ENCODE data around the gene DNER.

The DNER gene

GRCh38 chr2:229492034-229492433 lies 222.3 kb downstream of the DNER start:
- ATAC-seq (no peak), DNase-seq (no peak)
- Mint-ChIP-seq H3K27ac (no peak overlapping the region), H3K4me3 (no peak overlapping the region), H3K4me1 (no peaks in the 10 kb centered on the region), H3K9me3 (peaks cover 10 to 15% of the 10 kb centered on the region in 2 donors), H3K27me3 (no peaks in the 10 kb centered on the region)

GRCh38 chr2:229490167-229490566 lies 224.2 kb downstream of the DNER start:
- H3K4me3 Mint-ChIP-seq, result no peak overlapping the region
- peaks cover 10 to 15% of the 10 kb centered on the region in 2 donors for H3K9me3 Mint-ChIP-seq
- ATAC-seq, result no peak
- no peak overlapping the region for H3K27ac Mint-ChIP-seq
- no peaks in the 10 kb centered on the region for H3K27me3 Mint-ChIP-seq
- no peaks in the 10 kb centered on the region for H3K4me1 Mint-ChIP-seq
- DNase-seq, result no peak

GRCh38 chr2:229489016-229489415 lies 225.3 kb downstream of the DNER start:
- Mint-ChIP-seq H3K27ac (peak overlapping the region in 1 of 2 donors; percentile 49), H3K27me3 (no peaks in the 10 kb centered on the region), H3K4me3 (no peak overlapping the region), H3K9me3 (peaks cover 10 to 15% of the 10 kb centered on the region in 2 donors), H3K4me1 (no peaks in the 10 kb centered on the region)
- no peak for DNase-seq
- no peak for ATAC-seq

GRCh38 chr2:229488232-229488631 lies 226.1 kb downstream of the DNER start:
- ATAC-seq, result no peak
- Mint-ChIP-seq H3K4me1 (no peaks in the 10 kb centered on the region), H3K27ac (no peak overlapping the region), H3K9me3 (peaks cover 10 to 15% of the 10 kb centered on the region in 2 donors), H3K27me3 (no peaks in the 10 kb centered on the region), H3K4me3 (no peak overlapping the region)
- no peak for DNase-seq

- H3K27me3 Mint-ChIP-seq, result no peaks in the 10 kb centered on the region
- DNase-seq (no peak), ATAC-seq (no peak)
- H3K9me3 Mint-ChIP-seq, result peaks cover 7 to 15% of the 10 kb centered on the region in 2 donors
- H3K27ac Mint-ChIP-seq, result no peak overlapping the region
- no peaks in the 10 kb centered on the region for H3K4me1 Mint-ChIP-seq
- H3K4me3 Mint-ChIP-seq, result no peak overlapping the region
Observed at GRCh38 chr2:229486673-229487072, 227.7 kb downstream of the DNER start.

GRCh38 chr2:229485857-229486256 lies 228.5 kb downstream of the DNER start:
- Mint-ChIP-seq H3K27me3 (no peaks in the 10 kb centered on the region), H3K4me3 (no peak overlapping the region), H3K4me1 (no peaks in the 10 kb centered on the region), H3K9me3 (peaks cover 5 to 15% of the 10 kb centered on the region in 2 donors), H3K27ac (no peak overlapping the region)
- ATAC-seq (no peak), DNase-seq (no peak)

- ATAC-seq (no peak), DNase-seq (no peak)
- Mint-ChIP-seq H3K4me3 (no peak overlapping the region), H3K27ac (no peak overlapping the region), H3K27me3 (no peaks in the 10 kb centered on the region), H3K9me3 (no peaks in the 10 kb centered on the region), H3K4me1 (no peaks in the 10 kb centered on the region)
Observed at GRCh38 chr2:229477269-229477755, 237.0 kb downstream of the DNER start.

- Mint-ChIP-seq H3K4me3 (no peak overlapping the region), H3K9me3 (no peaks in the 10 kb centered on the region), H3K27me3 (no peaks in the 10 kb centered on the region), H3K27ac (peak overlapping the region in 1 of 2 donors; percentile 7), H3K4me1 (no peaks in the 10 kb centered on the region)
- DNase-seq (no peak), ATAC-seq (no peak)
Observed at GRCh38 chr2:229475778-229476177, 238.6 kb downstream of the DNER start.

- H3K4me1 Mint-ChIP-seq, result no peaks in the 10 kb centered on the region
- no peak for ATAC-seq
- no peak overlapping the region for H3K4me3 Mint-ChIP-seq
- H3K9me3 Mint-ChIP-seq, result no peaks in the 10 kb centered on the region
- no peaks in the 10 kb centered on the region for H3K27me3 Mint-ChIP-seq
- no peak for DNase-seq
- no peak overlapping the region for H3K27ac Mint-ChIP-seq
Observed at GRCh38 chr2:229474125-229474524, 240.2 kb downstream of the DNER start.

GRCh38 chr2:229470781-229471180 lies 243.6 kb downstream of the DNER start:
- no peaks in the 10 kb centered on the region for H3K9me3 Mint-ChIP-seq
- ATAC-seq (no peak), DNase-seq (no peak)
- no peak overlapping the region for H3K4me3 Mint-ChIP-seq
- no peak overlapping the region for H3K27ac Mint-ChIP-seq
- H3K4me1 Mint-ChIP-seq, result no peaks in the 10 kb centered on the region
- H3K27me3 Mint-ChIP-seq, result no peaks in the 10 kb centered on the region

GRCh38 chr2:229467783-229468182 lies 246.6 kb downstream of the DNER start:
- H3K4me1 Mint-ChIP-seq, result no peaks in the 10 kb centered on the region
- ATAC-seq, result no peak
- no peak for DNase-seq
- no peak overlapping the region for H3K4me3 Mint-ChIP-seq
- H3K27me3 Mint-ChIP-seq, result no peaks in the 10 kb centered on the region
- no peak overlapping the region for H3K27ac Mint-ChIP-seq
- H3K9me3 Mint-ChIP-seq, result peaks cover 0 to 8% of the 10 kb centered on the region in 2 donors

GRCh38 chr2:229463841-229464346 lies 250.5 kb downstream of the DNER start:
- Mint-ChIP-seq H3K9me3 (peaks cover 0 to 8% of the 10 kb centered on the region in 2 donors), H3K27me3 (no peaks in the 10 kb centered on the region), H3K27ac (no peak overlapping the region), H3K4me3 (no peak overlapping the region), H3K4me1 (no peaks in the 10 kb centered on the region)
- ATAC-seq (no peak), DNase-seq (no peak)

GRCh38 chr2:229462112-229462511 lies 252.2 kb downstream of the DNER start:
- H3K27ac Mint-ChIP-seq, result no peak overlapping the region
- no peak for ATAC-seq
- H3K9me3 Mint-ChIP-seq, result peaks cover 0 to 8% of the 10 kb centered on the region in 2 donors
- no peak overlapping the region for H3K4me3 Mint-ChIP-seq
- no peaks in the 10 kb centered on the region for H3K4me1 Mint-ChIP-seq
- no peaks in the 10 kb centered on the region for H3K27me3 Mint-ChIP-seq
- no peak for DNase-seq

GRCh38 chr2:229456091-229456490 lies 258.3 kb downstream of the DNER start:
- Mint-ChIP-seq H3K4me1 (no peaks in the 10 kb centered on the region), H3K27me3 (peaks cover 14% of the 10 kb centered on the region), H3K4me3 (no peak overlapping the region), H3K27ac (no peak overlapping the region), H3K9me3 (no peaks in the 10 kb centered on the region)
- ATAC-seq (no peak), DNase-seq (no peak)

GRCh38 chr2:229454934-229455631 lies 259.3 kb downstream of the DNER start:
- Mint-ChIP-seq H3K27ac (no peak overlapping the region), H3K4me1 (no peaks in the 10 kb centered on the region), H3K27me3 (peaks cover 14% of the 10 kb centered on the region), H3K9me3 (no peaks in the 10 kb centered on the region), H3K4me3 (no peak overlapping the region)
- DNase-seq, result no peak
- no peak for ATAC-seq

GRCh38 chr2:229453230-229453629 lies 261.1 kb downstream of the DNER start:
- H3K27me3 Mint-ChIP-seq, result peaks cover 14% of the 10 kb centered on the region
- no peaks in the 10 kb centered on the region for H3K9me3 Mint-ChIP-seq
- no peak overlapping the region for H3K4me3 Mint-ChIP-seq
- H3K27ac Mint-ChIP-seq, result no peak overlapping the region
- ATAC-seq (no peak), DNase-seq (no peak)
- no peaks in the 10 kb centered on the region for H3K4me1 Mint-ChIP-seq

GRCh38 chr2:229451852-229452251 lies 262.5 kb downstream of the DNER start:
- Mint-ChIP-seq H3K4me3 (no peak overlapping the region), H3K27me3 (peaks cover 13% of the 10 kb centered on the region), H3K27ac (no peak overlapping the region), H3K4me1 (no peaks in the 10 kb centered on the region), H3K9me3 (no peaks in the 10 kb centered on the region)
- no peak for DNase-seq
- ATAC-seq, result no peak

Data from stimulated activated naive CD8-positive, alpha-beta T cell treated with anti-CD3 and anti-CD28 coated beads, Interleukin-15, amount 100 ng/mL, for 72 hours (primary cell).